ENCODE measurements around the gene DMRT3.

DNA sequence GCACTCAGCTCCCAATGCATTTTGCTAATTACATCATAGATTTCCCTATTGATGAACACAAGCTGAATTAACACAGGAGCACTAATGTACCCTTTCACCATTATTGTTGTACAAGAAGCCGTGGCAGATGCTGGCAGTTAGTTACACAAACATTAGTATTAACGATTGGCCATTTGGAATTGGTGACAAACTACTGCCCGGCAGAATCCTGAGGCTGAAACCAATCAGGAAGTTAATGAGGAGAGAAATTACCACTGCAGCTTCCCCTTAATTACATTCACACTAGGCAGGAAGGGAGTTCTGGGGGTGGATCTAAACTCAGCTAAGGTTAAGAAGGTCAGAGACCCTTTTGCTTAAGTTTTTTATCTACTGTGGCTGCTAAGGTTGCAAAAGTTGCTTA, 9.6 kb upstream of the DMRT3 start:
- TF ChIP-seq, protein P1, sequence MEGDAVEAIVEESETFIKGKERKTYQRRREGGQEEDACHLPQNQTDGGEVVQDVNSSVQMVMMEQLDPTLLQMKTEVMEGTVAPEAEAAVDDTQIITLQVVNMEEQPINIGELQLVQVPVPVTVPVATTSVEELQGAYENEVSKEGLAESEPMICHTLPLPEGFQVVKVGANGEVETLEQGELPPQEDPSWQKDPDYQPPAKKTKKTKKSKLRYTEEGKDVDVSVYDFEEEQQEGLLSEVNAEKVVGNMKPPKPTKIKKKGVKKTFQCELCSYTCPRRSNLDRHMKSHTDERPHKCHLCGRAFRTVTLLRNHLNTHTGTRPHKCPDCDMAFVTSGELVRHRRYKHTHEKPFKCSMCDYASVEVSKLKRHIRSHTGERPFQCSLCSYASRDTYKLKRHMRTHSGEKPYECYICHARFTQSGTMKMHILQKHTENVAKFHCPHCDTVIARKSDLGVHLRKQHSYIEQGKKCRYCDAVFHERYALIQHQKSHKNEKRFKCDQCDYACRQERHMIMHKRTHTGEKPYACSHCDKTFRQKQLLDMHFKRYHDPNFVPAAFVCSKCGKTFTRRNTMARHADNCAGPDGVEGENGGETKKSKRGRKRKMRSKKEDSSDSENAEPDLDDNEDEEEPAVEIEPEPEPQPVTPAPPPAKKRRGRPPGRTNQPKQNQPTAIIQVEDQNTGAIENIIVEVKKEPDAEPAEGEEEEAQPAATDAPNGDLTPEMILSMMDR (IDR thresholded peaks at IDR 0.05; ENCODE audit: low read depth, low read length, missing input control): no peak
- TF ChIP-seq YY1 (IDR thresholded peaks at IDR 0.05) (no peak), FOXA1 (IDR thresholded peaks at IDR 0.05) (no peak), SP1 (IDR thresholded peaks at IDR 0.05) (no peak), TAF1 (conservative IDR thresholded peaks at IDR 0.05) (no peak), EGR1 (IDR thresholded peaks at IDR 0.05; ENCODE audit: low read depth in 2 of 2) (no peak), JUND (IDR thresholded peaks at IDR 0.05) (no peak)
- TF ChIP-seq, protein P2, sequence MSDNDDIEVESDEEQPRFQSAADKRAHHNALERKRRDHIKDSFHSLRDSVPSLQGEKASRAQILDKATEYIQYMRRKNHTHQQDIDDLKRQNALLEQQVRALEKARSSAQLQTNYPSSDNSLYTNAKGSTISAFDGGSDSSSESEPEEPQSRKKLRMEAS (IDR thresholded peaks at IDR 0.05): no peak
- TF ChIP-seq, protein P3, sequence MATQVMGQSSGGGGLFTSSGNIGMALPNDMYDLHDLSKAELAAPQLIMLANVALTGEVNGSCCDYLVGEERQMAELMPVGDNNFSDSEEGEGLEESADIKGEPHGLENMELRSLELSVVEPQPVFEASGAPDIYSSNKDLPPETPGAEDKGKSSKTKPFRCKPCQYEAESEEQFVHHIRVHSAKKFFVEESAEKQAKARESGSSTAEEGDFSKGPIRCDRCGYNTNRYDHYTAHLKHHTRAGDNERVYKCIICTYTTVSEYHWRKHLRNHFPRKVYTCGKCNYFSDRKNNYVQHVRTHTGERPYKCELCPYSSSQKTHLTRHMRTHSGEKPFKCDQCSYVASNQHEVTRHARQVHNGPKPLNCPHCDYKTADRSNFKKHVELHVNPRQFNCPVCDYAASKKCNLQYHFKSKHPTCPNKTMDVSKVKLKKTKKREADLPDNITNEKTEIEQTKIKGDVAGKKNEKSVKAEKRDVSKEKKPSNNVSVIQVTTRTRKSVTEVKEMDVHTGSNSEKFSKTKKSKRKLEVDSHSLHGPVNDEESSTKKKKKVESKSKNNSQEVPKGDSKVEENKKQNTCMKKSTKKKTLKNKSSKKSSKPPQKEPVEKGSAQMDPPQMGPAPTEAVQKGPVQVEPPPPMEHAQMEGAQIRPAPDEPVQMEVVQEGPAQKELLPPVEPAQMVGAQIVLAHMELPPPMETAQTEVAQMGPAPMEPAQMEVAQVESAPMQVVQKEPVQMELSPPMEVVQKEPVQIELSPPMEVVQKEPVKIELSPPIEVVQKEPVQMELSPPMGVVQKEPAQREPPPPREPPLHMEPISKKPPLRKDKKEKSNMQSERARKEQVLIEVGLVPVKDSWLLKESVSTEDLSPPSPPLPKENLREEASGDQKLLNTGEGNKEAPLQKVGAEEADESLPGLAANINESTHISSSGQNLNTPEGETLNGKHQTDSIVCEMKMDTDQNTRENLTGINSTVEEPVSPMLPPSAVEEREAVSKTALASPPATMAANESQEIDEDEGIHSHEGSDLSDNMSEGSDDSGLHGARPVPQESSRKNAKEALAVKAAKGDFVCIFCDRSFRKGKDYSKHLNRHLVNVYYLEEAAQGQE (IDR thresholded peaks at IDR 0.05): no peak
